T1000 (cell line): Measurements from ENCODE around the gene FAM124B.
"Not testable (repeated sequence)": the region's sequence is repeated elsewhere in the genome, so short reads cannot be mapped to it uniquely, and the experiment has no call there.

ENCODE experiments used
- DNase-seq: peaks from one replicate; lab custom pipeline; 2025; ENCODE audit warnings: mixed read lengths; lab: John Stamatoyannopoulos, UW

Gene FAM124B

DNA sequence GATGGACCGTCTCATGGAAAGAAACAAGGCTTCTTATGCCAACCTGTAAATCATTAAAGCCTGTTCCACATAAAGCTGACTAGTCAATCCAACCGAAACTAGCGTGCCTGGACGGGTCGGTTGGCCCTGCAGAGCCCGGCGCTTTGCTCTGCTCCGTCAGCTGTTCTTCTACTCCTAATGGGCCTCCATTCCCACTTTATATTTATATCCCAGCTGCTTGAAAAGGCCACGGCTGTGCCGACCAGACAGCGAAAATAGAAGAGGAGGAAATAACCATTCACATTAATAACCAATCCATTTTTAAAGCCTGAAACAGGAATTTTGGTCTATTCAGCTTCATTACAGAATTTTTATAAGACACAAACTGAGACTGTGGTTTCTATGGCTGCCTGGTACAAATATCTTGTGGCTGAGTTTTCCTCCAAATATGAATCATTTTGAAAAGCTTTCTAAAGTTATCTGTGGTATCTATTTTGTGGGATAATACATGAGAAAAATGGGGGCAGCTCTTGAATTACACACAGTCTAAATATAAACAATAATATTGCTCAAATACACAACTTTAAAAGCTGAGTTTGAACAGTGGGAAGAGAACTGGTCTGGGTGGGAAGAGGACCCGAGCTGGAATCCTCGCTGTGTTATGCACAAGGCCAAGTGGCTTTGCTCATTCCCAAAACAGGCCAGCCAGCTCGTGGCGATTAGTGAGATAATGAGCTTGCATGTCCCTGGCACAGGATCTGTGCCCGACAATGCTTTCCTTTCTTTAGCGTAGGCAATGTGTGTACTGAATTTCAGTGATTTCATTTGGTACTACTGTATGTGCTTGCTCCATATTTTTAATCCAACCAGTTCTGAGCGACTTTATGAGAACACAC lies 10.5 kb upstream of the FAM124B start:
- DNase-seq, result no peak

DNA sequence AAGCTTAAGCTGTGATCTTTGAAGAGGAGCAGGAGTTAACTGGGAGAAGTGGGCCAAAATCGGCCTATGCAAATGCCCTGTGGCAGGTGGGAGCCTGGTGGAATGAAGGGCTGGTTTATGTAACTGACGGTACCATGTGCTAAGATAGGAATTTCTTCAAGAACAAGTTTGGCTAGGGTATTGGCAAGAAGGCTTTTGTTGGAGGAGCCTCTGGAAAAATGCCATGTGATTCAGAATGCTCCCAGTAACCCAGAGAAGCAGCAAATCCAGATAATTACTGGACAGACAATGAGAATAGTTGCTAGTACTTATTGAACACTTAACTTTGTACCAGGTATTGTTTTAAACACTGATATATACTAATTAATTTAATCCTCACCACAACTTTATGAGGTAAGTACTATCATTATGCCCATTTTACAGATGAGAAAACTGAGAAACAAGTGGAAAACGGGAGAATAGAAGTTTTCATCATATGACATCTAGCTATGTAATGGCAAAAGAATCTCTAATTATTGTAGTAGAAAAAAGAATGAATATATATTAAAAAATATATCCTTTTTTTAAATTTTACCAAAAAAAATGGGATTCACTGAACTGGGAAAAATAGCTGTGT lies 9.1 kb upstream of the FAM124B start:
- DNase-seq, result no peak

DNA sequence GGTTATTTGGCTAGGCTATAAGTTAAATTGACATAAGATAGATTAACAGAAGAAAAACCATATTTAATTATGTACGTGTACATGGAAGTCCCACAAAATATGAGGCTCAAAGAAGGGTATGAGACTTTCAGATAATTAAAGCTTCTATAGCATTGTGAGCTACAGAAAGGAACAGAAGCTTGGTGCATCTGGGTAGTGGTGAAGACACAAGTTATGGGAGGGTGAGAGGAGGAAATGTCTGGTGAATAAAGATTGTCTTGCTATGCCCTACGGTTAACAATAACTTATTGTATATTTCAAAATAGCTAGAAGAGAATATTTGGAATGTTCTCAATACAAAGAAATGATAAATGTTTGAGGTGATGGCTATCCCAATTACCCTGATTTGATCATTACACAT lies 6.8 kb upstream of the FAM124B start:
- DNase-seq, result no peak

DNA sequence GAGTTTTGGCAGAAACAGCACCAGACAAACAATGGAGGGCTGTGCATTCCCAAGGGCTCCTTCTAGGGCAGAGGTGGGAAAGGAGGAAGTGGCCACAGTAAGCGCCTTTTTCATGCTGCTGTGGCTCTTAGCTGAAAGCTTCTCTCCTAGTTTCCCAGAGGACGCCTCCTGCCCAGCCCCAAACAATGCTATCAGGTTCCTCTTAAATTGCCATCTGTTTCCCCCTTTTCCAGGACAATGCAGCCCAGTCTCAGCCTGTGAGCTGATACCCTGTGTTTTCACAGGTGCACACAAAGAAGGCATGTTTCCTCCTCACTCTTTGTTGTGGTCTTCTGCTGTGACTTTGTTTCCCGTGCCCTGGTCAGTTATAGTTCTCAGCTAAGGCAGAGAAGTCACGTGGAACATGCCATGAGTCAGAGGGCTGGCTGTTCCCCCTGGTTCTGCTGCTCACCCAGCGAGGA lies 5.4 kb upstream of the FAM124B start:
- DNase-seq, result no peak

GRCh38 chr2:224405841-224406370 lies 4.0 kb upstream of the FAM124B start:
- no peak for DNase-seq

DNA sequence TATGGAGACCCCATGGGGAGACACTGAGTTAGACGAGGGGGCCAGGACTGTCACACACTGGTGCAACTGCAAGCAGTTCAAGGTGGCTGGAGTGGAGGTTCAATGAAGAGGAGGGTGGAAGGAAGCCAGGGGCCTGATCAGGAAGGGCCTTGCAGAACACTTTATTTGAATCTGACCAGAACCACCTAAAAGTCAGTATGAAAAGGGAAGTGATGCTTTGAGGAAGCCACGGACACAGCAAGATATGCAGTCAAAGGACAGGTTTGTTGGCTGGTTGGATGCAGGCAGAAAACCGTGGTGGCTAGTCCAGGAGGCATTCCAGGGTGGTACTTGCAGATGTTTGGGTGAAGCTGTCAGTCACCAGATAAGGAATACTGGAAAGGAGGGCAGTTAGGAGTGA lies 3.5 kb upstream of the FAM124B start:
- DNase-seq, result no peak

GRCh38 chr2:224404796-224405195 lies 2.9 kb upstream of the FAM124B start:
- DNase-seq, result no peak

GRCh38 chr2:224403657-224404056 lies 1.8 kb upstream of the FAM124B start:
- no peak for DNase-seq

DNA sequence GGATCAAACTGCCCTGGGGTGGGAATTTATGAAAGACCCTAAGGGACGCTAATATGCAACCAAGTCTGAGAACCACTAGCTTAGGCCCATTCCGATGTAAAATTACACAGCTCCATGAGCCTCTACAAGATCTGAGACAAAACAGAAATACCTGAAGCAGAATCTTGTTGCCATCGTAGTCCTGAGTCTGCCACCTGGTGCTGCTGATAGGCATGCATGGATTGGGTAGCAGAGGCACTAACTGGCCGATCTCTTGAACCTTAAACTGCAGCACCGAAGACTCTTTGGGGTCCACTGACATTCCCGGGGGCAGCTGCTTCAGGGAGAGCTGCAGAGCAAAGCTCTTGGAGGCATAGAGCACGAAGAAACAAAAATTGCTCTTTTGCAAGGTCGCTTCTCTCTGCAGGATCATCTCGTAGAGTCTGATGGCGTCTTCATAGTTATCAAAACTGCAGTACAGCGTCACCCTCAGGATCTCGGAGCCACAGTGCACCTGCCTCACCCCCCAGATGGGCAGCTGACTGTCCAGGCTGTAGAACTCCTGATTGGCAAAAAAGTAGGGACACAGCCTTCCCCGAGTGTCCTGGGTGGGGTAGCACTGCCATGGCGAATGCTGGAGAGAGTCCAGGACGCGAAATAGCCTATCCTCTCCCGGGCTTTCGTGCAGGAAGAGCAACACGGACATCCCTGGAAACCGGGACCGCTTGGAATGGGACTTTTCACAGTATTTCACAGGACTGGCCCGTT lies 848 bp downstream of the FAM124B start:
- DNase-seq, result no peak

DNA sequence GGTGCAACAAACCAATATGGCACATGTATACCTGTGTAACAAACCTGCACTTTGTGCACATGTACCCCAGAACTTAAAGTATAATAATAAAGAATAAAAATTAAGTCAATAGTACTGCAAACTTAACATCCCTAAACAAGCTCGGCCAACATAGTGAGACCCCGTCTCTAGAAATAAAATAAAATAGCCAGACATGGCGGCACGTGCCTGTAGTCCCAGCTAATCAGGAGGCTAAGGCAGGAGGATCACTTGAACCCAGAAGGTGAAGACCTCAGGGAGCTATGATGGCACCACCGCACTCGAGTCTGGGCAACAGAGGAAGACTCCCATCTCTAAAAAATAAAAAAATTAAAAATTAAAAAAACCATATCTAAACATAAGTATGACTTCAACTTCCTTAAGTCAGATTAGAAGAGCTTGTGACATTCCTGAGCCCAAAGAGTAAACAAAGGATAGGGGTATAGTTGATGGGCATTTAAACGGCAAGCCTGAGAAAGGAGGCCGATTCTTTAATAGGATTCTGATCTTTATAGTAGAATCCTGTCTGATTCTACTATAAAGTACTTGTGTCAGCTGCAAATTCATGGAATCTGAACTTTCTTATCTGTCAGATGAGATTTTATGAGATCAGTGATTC lies 1.6 kb downstream of the FAM124B start:
- no peak for DNase-seq

- DNase-seq, result no peak
Measured at GRCh38 chr2:224398289-224398688, 3.6 kb downstream of the FAM124B start.

- not testable (repeated sequence) for DNase-seq
Measured at GRCh38 chr2:224397100-224397499, 4.8 kb downstream of the FAM124B start.

GRCh38 chr2:224395620-224396390 lies 6.1 kb downstream of the FAM124B start:
- no peak for DNase-seq

DNA sequence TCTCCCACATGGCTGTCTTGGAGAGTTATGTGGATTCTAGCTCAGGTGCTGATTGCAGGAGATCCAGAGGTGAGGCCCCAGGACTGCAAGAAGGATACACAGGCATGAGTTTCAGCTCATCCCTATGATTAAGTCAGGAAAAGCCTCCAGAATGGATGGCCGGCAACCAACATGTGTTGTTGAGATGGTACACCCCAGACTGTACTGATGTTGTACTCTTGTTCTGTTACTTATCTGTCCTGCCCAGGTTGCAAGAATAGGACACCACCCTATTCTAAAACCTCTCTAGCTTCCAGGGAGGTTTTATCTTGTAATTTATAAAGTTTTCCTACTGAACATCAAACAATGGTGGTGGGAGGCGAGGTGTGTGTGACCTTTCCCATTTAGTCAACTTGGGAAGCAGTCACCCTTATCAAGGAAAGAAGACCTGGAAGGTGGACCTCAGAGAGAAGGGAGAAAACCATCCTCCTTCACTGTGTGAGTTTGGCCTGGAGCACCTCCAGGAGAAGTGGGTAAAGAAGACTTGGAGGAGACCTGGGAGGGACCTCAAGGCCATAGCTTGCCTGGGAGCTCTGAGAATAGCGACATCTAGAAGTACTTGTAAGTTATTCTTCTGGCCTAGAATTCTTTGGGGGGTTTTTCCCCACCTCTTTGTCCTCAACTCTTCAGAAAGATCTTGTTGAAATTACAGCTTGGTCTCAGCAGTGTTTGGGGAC lies 8.6 kb downstream of the FAM124B start:
- DNase-seq, result no peak

GRCh38 chr2:224392545-224392944 lies 9.4 kb downstream of the FAM124B start:
- DNase-seq, result no peak

DNA sequence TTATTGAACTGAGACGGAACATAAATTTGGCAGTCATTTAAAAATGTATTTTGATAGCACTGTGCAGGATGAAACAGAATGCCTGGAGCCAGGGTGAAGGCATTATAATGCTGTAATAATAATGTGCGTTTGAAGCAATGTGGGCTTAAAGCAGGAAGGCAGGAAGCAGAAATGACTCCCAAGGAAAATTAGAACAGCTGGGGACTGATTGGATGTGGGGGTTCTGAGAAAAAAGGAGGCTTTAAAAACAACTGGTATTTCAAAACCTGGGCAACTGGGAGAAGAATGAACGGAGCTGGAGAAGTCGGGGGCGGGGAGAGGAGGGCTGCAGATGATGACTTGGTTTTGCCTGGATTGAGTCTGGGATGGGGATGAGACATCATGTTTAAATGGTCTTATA lies 12.6 kb downstream of the FAM124B start:
- DNase-seq, result no peak

GRCh38 chr2:224386876-224387275 lies 15.0 kb downstream of the FAM124B start:
- no peak for DNase-seq

DNA sequence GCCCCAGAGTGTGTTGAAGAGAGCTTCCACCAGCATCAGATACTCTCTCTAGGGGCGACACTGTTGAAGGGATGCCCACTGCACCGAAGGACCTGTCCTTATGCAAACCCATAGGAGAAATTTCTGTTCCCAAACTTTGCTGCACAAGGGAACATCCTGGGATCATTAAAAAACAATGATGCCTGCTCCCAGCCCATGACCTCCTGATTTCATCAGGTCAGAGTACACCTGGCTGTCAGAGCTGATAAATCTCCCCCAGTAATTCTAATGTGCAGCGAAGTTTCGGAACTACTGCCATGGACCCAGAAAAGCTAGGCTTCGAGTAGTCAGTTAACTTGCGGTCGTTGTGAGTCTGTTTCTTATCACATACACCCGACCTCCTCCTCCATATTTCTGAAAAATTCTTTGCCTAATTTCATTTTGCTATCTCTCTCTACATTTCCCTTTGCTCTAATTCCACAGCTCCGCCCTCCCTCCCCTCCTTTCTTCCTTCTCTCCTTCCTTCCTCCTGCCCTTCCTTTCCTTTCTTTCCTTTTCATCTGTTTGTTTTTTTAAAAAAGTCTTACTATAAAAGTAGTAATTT lies 18.8 kb downstream of the FAM124B start:
- DNase-seq, result no peak

GRCh38 chr2:224382280-224382647 lies 19.6 kb downstream of the FAM124B start:
- not testable (repeated sequence) for DNase-seq
